CD14-positive monocyte (primary cell): ENCODE data around the gene KSR2. TPM values are rescaled to one million over a fixed set of nuclear protein-coding genes. Genes with fewer than 3 reads are reported as not detected.

ENCODE experiments used
- DNase-seq, 3 donors: peaks; one replicate each; pipeline ENCODE4 v3.0.0-alpha.2; 2011 to 2022
- H2AFZ ChIP-seq: 2 replicates; pipeline ENCODE4 v1.6.0; 2012; ENCODE audit warnings: mild to moderate bottlenecking, low read depth, low read length, inconsistent platforms; ENCODE audit not compliant: insufficient read depth, poor library complexity, severe bottlenecking
- H3K27ac ChIP-seq, 2 donors: 1 replicate in 1 of 2; 2 replicates in 1 of 2; pipeline ENCODE4 v1.5.1; 2012 to 2013; ENCODE audit warnings: low read length in 2 of 2, control low read depth in 1 of 2, inconsistent platforms in 1 of 2, low read depth in 1 of 2, mild to moderate bottlenecking in 1 of 2
- H3K27me3 ChIP-seq, 2 donors: one replicate each; pipeline versions ENCODE4 v1.6.0 to v1.6.1; 2011 to 2013; ENCODE audit warnings: low read length in 2 of 2; ENCODE audit not compliant: control insufficient read depth in 2 of 2, insufficient read depth in 2 of 2
- H3K36me3 ChIP-seq, 2 donors: replicated peaks in 1 of 2; 1 replicate in 1 of 2; 2 replicates in 1 of 2; pipeline versions ENCODE4 v1.5.1 to v1.6.1; 2012 to 2013; ENCODE audit warnings: low read length in 2 of 2, control low read depth in 1 of 2, inconsistent platforms in 1 of 2, mild to moderate bottlenecking in 1 of 2; ENCODE audit not compliant: insufficient read depth in 2 of 2, control insufficient read depth in 1 of 2
- H3K4me1 ChIP-seq, 2 donors: 1 replicate in 1 of 2; 2 replicates in 1 of 2; pipeline versions ENCODE4 v1.5.1 to v1.6.1; 2012 to 2013; ENCODE audit warnings: low read length in 2 of 2, control low read depth in 1 of 2, inconsistent platforms in 1 of 2, mild to moderate bottlenecking in 1 of 2, moderate library complexity in 1 of 2; ENCODE audit not compliant: insufficient read depth in 2 of 2, control insufficient read depth in 1 of 2
- H3K4me2 ChIP-seq: replicated peaks from 2 replicates; pipeline ENCODE3; 2012; ENCODE audit warnings: low read length, moderate library complexity, mild to moderate bottlenecking; ENCODE audit not compliant: poor library complexity, severe bottlenecking; ENCODE audit errors: extremely low read depth
- H3K4me3 ChIP-seq, 3 experiments: fragments of 200-600 bp in 1 of 3; sonication (generic) in 1 of 3; replicated peaks in 1 of 3; 1 replicate in 2 of 3; 2 replicates in 1 of 3; pipeline ENCODE4 v1.5.1; 2011 to 2013; ENCODE audit warnings: low read length in 3 of 3, mild to moderate bottlenecking in 3 of 3, control low read depth in 2 of 3, low read depth in 2 of 3, inconsistent platforms in 1 of 3, moderate library complexity in 1 of 3
- H3K79me2 ChIP-seq: 2 replicates; pipeline ENCODE4 v1.6.0; 2012; ENCODE audit warnings: mild to moderate bottlenecking, control low read depth, inconsistent platforms, low read length, moderate library complexity; ENCODE audit not compliant: insufficient read depth
- H3K9ac ChIP-seq: 2 replicates; pipeline ENCODE4 v1.6.0; 2017; ENCODE audit warnings: low read length, mild to moderate bottlenecking; ENCODE audit not compliant: insufficient read depth, poor library complexity, severe bottlenecking
- H3K9me3 ChIP-seq, 2 donors: replicated peaks in 1 of 2; 1 replicate in 1 of 2; 2 replicates in 1 of 2; pipeline versions ENCODE4 v1.5.1 to v1.6.1; 2012 to 2013; ENCODE audit warnings: low read length in 2 of 2, control low read depth in 1 of 2; ENCODE audit not compliant: control insufficient read depth in 1 of 2, insufficient read depth in 1 of 2
- H4K20me1 ChIP-seq: 2 replicates; pipeline ENCODE4 v1.6.0; 2012; ENCODE audit warnings: mild to moderate bottlenecking, low read length, control low read depth, moderate library complexity; ENCODE audit not compliant: insufficient read depth
- H3K27ac Mint-ChIP-seq, 7 donors: one replicate each; pipeline ENCODE4 v1.8.0; 2020; ENCODE audit warnings: mild to moderate bottlenecking in 7 of 7, mixed read lengths in 7 of 7, moderate library complexity in 6 of 7, inconsistent platforms in 2 of 7
- H3K27me3 Mint-ChIP-seq, 3 donors: one replicate each; pipeline ENCODE4 v1.8.0; 2021 to 2022; ENCODE audit warnings: low read depth in 3 of 3, mild to moderate bottlenecking in 3 of 3, mixed read lengths in 3 of 3, moderate library complexity in 3 of 3, inconsistent platforms in 1 of 3
- H3K36me3 Mint-ChIP-seq, 2 donors: one replicate each; pipeline ENCODE4 v1.8.0; 2020; ENCODE audit warnings: mixed read lengths in 2 of 2, inconsistent platforms in 1 of 2, mild to moderate bottlenecking in 1 of 2
- H3K4me1 Mint-ChIP-seq: one replicate; pipeline ENCODE4 v1.8.0; 2020; ENCODE audit warnings: mild to moderate bottlenecking, mixed read lengths
- H3K4me3 Mint-ChIP-seq, 2 donors: one replicate each; pipeline ENCODE4 v1.8.0; 2020; ENCODE audit warnings: mild to moderate bottlenecking in 2 of 2, mixed read lengths in 2 of 2, moderate library complexity in 1 of 2
- H3K9me3 Mint-ChIP-seq, 7 donors: one replicate each; pipeline ENCODE4 v1.8.0; 2020 to 2022; ENCODE audit warnings: mixed read lengths in 7 of 7, mild to moderate bottlenecking in 6 of 7, moderate library complexity in 6 of 7, inconsistent platforms in 2 of 7
- WGBS: methylation state at CpG from one replicate; pipeline ENCODE4 v1.1.5; 2013; ENCODE audit warnings: missing lambda C conversion rate; ENCODE audit not compliant: insufficient coverage; 5-methylcytosine and 5-hydroxymethylcytosine counted together
- intact Hi-C, 2 donors: fragments of 100-400 bp; cut with micrococcal nuclease; formaldehyde crosslinking; loops; one replicate each; pipeline versions ENCODE4 v1.15.0 to v1.15.1; 2023
- polyA plus RNA-seq, 3 donors: library from polyadenylated mRNA; depleted of rRNA in 1 of 3; unstranded in 2 of 3; stranded (reverse) in 1 of 3; fragments of 300-500 nt in 2 of 3; fragments of >200 nt in 1 of 3; fragmentation: Illumina TruSeq in 2 of 3; gene quantifications; 1 replicate in 2 of 3; 2 replicates in 1 of 3; pipeline ENCODE4 v1.2.3, GENCODE V29; 2012 to 2021
- TF ChIP-seq, protein P1 (sequence below): fragments of 200-600 bp; IDR thresholded peaks from one replicate; pipeline ENCODE4 v1.8.0; 2022; ENCODE audit warnings: antibody characterized with exemption, mild to moderate bottlenecking

Gene KSR2
- polyA plus RNA-seq, 3 donors = not detected

DNA sequence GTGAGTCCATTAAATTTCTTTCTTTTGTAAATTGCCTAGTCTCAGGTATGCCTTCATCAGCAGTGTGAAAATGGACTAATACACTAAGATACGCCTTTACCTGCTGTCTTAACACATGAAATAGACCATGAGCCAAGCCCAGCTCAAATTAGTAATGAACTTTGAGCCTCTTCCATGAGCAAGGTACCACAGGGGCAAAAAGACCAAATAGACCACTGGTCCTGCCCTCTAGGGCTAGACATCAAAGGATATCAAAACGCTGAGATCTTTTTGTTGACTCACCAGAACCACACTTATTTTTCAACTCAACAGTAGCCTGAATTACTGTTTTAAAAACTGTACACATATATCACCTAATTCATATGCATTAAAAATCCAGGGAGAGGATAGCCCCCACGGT, 469.9 kb downstream of the KSR2 start:
- Mint-ChIP-seq H3K4me1 (peaks cover 31% of the 10 kb centered on the region), H3K9me3 (peaks cover 4 to 10% (median 8%) of the 10 kb centered on the region in 7 donors), H3K27ac (no peak overlapping the region), H3K27me3 (peaks cover 10 to 16% (median 12%) of the 10 kb centered on the region in 3 donors), H3K36me3 (peaks cover 0 to 5% of the 10 kb centered on the region in 2 donors), H3K4me3 (no peak overlapping the region)
- Histone ChIP-seq H4K20me1 (no peaks in the 10 kb centered on the region), H3K4me1 (peaks cover 24 to 26% of the 10 kb centered on the region in 2 donors), H3K4me3 (no peak overlapping the region), H3K4me2 (no peak overlapping the region), H3K9me3 (peaks cover 0 to 3% of the 10 kb centered on the region in 2 donors), H3K9ac (no peak overlapping the region), H3K27ac (no peak overlapping the region), H3K36me3 (no peaks in the 10 kb centered on the region), H3K27me3 (peaks cover 0 to 7% of the 10 kb centered on the region in 2 donors), H2AFZ (no peak overlapping the region), H3K79me2 (no peaks in the 10 kb centered on the region)
- TF ChIP-seq, protein P1, sequence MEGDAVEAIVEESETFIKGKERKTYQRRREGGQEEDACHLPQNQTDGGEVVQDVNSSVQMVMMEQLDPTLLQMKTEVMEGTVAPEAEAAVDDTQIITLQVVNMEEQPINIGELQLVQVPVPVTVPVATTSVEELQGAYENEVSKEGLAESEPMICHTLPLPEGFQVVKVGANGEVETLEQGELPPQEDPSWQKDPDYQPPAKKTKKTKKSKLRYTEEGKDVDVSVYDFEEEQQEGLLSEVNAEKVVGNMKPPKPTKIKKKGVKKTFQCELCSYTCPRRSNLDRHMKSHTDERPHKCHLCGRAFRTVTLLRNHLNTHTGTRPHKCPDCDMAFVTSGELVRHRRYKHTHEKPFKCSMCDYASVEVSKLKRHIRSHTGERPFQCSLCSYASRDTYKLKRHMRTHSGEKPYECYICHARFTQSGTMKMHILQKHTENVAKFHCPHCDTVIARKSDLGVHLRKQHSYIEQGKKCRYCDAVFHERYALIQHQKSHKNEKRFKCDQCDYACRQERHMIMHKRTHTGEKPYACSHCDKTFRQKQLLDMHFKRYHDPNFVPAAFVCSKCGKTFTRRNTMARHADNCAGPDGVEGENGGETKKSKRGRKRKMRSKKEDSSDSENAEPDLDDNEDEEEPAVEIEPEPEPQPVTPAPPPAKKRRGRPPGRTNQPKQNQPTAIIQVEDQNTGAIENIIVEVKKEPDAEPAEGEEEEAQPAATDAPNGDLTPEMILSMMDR = no peak
- intact Hi-C loops = no loop called here
- WGBS = 86% methylated on average over 2 of the region's 3 CpGs
- no peak for DNase-seq

DNA sequence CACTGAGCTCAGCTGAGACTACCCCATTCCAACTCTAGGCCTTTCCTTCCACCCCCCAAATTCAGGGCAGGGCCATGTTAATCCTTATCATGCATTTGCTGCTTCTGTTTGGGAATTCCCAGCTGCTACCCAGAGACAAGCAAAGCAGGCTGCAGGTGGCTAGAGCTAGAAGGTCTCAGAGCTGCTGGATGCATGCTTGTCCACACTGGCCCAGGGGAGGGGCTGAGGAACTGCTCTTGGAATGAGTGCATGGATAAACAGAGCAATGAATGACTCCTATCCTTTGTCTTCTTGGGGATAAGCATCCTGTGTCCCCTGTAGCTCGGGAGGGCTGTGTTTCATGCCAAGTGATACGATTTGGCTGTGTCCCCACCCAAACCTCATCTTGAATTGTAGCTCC, 470.5 kb downstream of the KSR2 start:
- WGBS = no CpG with 5 or more reads among the region's 2 CpGs
- no peak overlapping the region for H3K27ac ChIP-seq
- Mint-ChIP-seq H3K4me1 (peaks cover 31% of the 10 kb centered on the region), H3K27me3 (peaks cover 9 to 16% (median 12%) of the 10 kb centered on the region in 3 donors), H3K27ac (no peak overlapping the region), H3K9me3 (peaks cover 3 to 10% (median 5%) of the 10 kb centered on the region in 7 donors), H3K4me3 (no peak overlapping the region), H3K36me3 (peaks cover 0 to under 1% of the 10 kb centered on the region in 2 donors)
- H4K20me1 ChIP-seq = no peaks in the 10 kb centered on the region
- no peaks in the 10 kb centered on the region for H3K79me2 ChIP-seq
- H3K4me1 ChIP-seq = peaks cover 24 to 26% of the 10 kb centered on the region in 2 donors
- H3K9ac ChIP-seq = no peak overlapping the region
- H3K4me3 ChIP-seq = no peak overlapping the region
- H3K9me3 ChIP-seq = peaks cover 0 to under 1% of the 10 kb centered on the region in 2 donors
- H3K27me3 ChIP-seq = peaks cover 0 to 7% of the 10 kb centered on the region in 2 donors
- no peak for DNase-seq
- H3K36me3 ChIP-seq = no peaks in the 10 kb centered on the region
- intact Hi-C loops = no loop called here
- H3K4me2 ChIP-seq = no peak overlapping the region
- TF ChIP-seq, protein P1 = no peak
- H2AFZ ChIP-seq = no peak overlapping the region
